Femur (tissue), 1 donor: Measurements from ENCODE around the gene NGF.
A peak's percentile ranks its signal among the peaks of the same experiment; 100 is the strongest.

ENCODE experiments used
- DNase-seq: peaks from one replicate; pipeline ENCODE4 v3.0.0-alpha.2; 2017

NGF gene

GRCh38 chr1:115308969-115309368 is 29.1 kb downstream of the NGF start:
- DNase-seq, result no peak

- DNase-seq, result no peak
These were observed 30.4 kb downstream of the NGF start for GRCh38 chr1:115307661-115308060.

GRCh38 chr1:115306146-115306545 is 31.9 kb downstream of the NGF start:
- DNase-seq, result no peak

- DNase-seq, result no peak
These were observed 34.7 kb downstream of the NGF start for GRCh38 chr1:115303364-115303763.

- DNase-seq, result peak; percentile 45
These were observed 35.6 kb downstream of the NGF start for GRCh38 chr1:115302390-115302961.

GRCh38 chr1:115301438-115302020 is 36.5 kb downstream of the NGF start:
- DNase-seq, result no peak

- DNase-seq, result no peak
These were observed 37.8 kb downstream of the NGF start for GRCh38 chr1:115300087-115300876.

- no peak for DNase-seq
These were observed 38.8 kb downstream of the NGF start for GRCh38 chr1:115299266-115299665.

GRCh38 chr1:115296981-115297380 is 41.1 kb downstream of the NGF start:
- DNase-seq, result no peak

GRCh38 chr1:115295904-115296696 is 41.9 kb downstream of the NGF start:
- DNase-seq, result peak; percentile 68

GRCh38 chr1:115293899-115294298 is 44.1 kb downstream of the NGF start:
- no peak for DNase-seq

GRCh38 chr1:115293006-115293405 is 45.0 kb downstream of the NGF start:
- DNase-seq, result no peak

GRCh38 chr1:115291741-115292140 is 46.3 kb downstream of the NGF start:
- no peak for DNase-seq

- DNase-seq, result no peak
These were observed 48.1 kb downstream of the NGF start for GRCh38 chr1:115289940-115290339.

- no peak for DNase-seq
These were observed 49.4 kb downstream of the NGF start for GRCh38 chr1:115288591-115289198.

- no peak for DNase-seq
These were observed 51.4 kb downstream of the NGF start for GRCh38 chr1:115286431-115287205.

- DNase-seq, result no peak
These were observed 53.8 kb downstream of the NGF start for GRCh38 chr1:115284209-115284608.

- no peak for DNase-seq
These were observed 54.3 kb downstream of the NGF start for GRCh38 chr1:115283681-115284146.

GRCh38 chr1:115283249-115283648 is 54.8 kb downstream of the NGF start:
- no peak for DNase-seq

- DNase-seq, result peak; percentile 81
These were observed 55.2 kb downstream of the NGF start for GRCh38 chr1:115282807-115283208.

GRCh38 chr1:115281143-115281542 is 56.9 kb downstream of the NGF start:
- no peak for DNase-seq

- peak; percentile 68 for DNase-seq
These were observed 58.0 kb downstream of the NGF start for GRCh38 chr1:115280064-115280463.
